ENCODE measurements around the gene NOTCH4. TPM values are rescaled to one million over a fixed set of nuclear protein-coding genes. Genes with fewer than 3 reads are reported as not detected.

Gene NOTCH4

Small RNA genes lying within 50 kb of the gene (small RNA-seq; reads per million reads assigned to genes)
- gene AL662884.1 (ENCODE audit: insufficient read depth): not detected
- 1.6 reads per million for gene MIR6833 (ENCODE audit: insufficient read depth)

Measured in neuronal stem cell (in vitro differentiated cells).